Uterus (tissue), 2 donors: Measurements from ENCODE around the gene ANP32A.

ENCODE experiments used
- POLR2A ChIP-seq, 2 donors: fragments of 450-650 bp; IDR thresholded peaks; one replicate each; pipeline ENCODE4 v1.6.1; 2016; ENCODE audit warnings: antibody characterized with exemption in 2 of 2, mild to moderate bottlenecking in 1 of 2, moderate library complexity in 1 of 2
- TF ChIP-seq, protein P1 (sequence below), 4 experiments: fragments of 200-600 bp in 2 of 4; fragments of 450-650 bp in 2 of 4; sonication (generic) in 2 of 4; IDR thresholded peaks; one replicate each; pipeline ENCODE4 v1.5.1; 2016 to 2019; ENCODE audit warnings: antibody characterized with exemption in 4 of 4, mild to moderate bottlenecking in 2 of 4, moderate library complexity in 1 of 4

DNA sequence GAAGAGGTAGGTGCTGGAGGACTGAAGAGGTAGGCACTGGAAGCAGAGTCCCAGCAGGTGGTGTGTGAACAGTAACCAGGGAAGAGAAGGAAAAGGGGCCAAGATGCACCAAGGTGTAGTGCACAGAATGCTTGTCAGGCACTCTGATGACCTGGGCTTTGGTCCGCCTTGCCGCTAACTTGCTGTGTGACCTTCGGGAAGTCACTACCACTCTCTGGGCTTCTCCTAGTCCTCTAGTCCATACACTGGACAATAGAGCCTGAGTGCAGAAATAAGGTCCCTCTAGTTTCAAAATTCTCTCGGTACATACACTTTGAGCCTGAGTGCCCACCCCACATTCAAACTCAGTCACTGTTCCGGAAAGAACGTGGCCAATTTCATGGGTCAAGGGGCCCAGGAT is 24.1 kb downstream of the ANP32A start:
- TF ChIP-seq, protein P1, sequence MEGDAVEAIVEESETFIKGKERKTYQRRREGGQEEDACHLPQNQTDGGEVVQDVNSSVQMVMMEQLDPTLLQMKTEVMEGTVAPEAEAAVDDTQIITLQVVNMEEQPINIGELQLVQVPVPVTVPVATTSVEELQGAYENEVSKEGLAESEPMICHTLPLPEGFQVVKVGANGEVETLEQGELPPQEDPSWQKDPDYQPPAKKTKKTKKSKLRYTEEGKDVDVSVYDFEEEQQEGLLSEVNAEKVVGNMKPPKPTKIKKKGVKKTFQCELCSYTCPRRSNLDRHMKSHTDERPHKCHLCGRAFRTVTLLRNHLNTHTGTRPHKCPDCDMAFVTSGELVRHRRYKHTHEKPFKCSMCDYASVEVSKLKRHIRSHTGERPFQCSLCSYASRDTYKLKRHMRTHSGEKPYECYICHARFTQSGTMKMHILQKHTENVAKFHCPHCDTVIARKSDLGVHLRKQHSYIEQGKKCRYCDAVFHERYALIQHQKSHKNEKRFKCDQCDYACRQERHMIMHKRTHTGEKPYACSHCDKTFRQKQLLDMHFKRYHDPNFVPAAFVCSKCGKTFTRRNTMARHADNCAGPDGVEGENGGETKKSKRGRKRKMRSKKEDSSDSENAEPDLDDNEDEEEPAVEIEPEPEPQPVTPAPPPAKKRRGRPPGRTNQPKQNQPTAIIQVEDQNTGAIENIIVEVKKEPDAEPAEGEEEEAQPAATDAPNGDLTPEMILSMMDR (IDR thresholded peaks at IDR 0.05), result no peak
- no peak for TF ChIP-seq POLR2A (IDR thresholded peaks at IDR 0.05)
